A549 (cell line): ENCODE data around the gene PLAC8. TPM values are rescaled to one million over a fixed set of nuclear protein-coding genes. Genes with fewer than 3 reads are reported as not detected.

Experiments
- ATAC-seq, 2 experiments: fragments of 200-7000 bp in 1 of 2; fragments of >200 bp in 1 of 2; cut with Nextera tagmentation in 1 of 2; cut with Tn5 transposase in 1 of 2; 3 replicates each; pipeline versions ENCODE4 v1.8.0 to v1.9.1; 2018 to 2020; ENCODE audit warnings: mild to moderate bottlenecking in 1 of 2, moderate library complexity in 1 of 2
- CTCF ChIA-PET: fragments of 300-600 bp; sonication (Branson Sonifier 250); formaldehyde crosslinking; extraction: SDS; loops from one replicate; lab custom pipeline; 2021; ENCODE audit warnings: antibody characterized with exemption, inconsistent platforms; lab: Yijun Ruan, JAX
- POLR2A ChIA-PET: fragments of 350-600 bp; formaldehyde crosslinking; extraction: SDS; loops from one replicate; lab custom pipeline; 2021; ENCODE audit warnings: antibody characterized with exemption, inconsistent platforms; lab: Yijun Ruan, JAX
- DNase-seq, 2 experiments: peaks; one replicate each; pipeline versions ENCODE4 v3.0.0 to v3.0.0-alpha.2; 2011 to 2016; ENCODE audit warnings: low read depth in 1 of 2, low spot score in 1 of 2
- FAIRE-seq: peaks from 2 replicates; lab custom pipeline; 2011; peaks lifted over from hg19 to GRCh38; lab: Jason Lieb, UNC
- H3K27ac ChIP-seq, 2 experiments: fragments of >200 bp; sonication (Bioruptor Twin); formaldehyde crosslinking; 3 replicates each; pipeline ENCODE4 v1.5.1; 2016 to 2017
- H3K4me1 ChIP-seq: fragments of >200 bp; sonication (Bioruptor Twin); formaldehyde crosslinking; 3 replicates; pipeline ENCODE4 v1.6.1; 2016
- H3K4me2 ChIP-seq: fragments of >200 bp; sonication (Bioruptor Twin); formaldehyde crosslinking; 3 replicates; pipeline ENCODE4 v1.6.1; 2016
- H3K4me3 ChIP-seq: fragments of >200 bp; sonication (Bioruptor Twin); formaldehyde crosslinking; 3 replicates; pipeline ENCODE4 v1.5.1; 2016
- H3K9me3 ChIP-seq: fragments of >200 bp; sonication (Bioruptor Twin); formaldehyde crosslinking; 3 replicates; pipeline ENCODE4 v1.6.1; 2016
- BHLHE40 ChIP-seq: IDR thresholded peaks from 2 replicates; pipeline ENCODE4 v1.6.1; 2012; ENCODE audit warnings: low read depth, low read length, inconsistent platforms
- CBX2 ChIP-seq: fragments of 200-600 bp; sonication (generic); IDR thresholded peaks from 2 replicates; pipeline ENCODE4 v1.6.1; 2016; ENCODE audit warnings: low read depth, mild to moderate bottlenecking, borderline replicate concordance
- CEBPB ChIP-seq, 2 experiments: fragments of >200 bp in 1 of 2; sonication (Bioruptor Twin) in 1 of 2; formaldehyde crosslinking in 1 of 2; IDR thresholded peaks; 2 replicates each; pipeline ENCODE4 v1.6.1; 2012 to 2016
- CHD2 ChIP-seq: fragments of 150-350 bp; IDR thresholded peaks from 2 replicates; pipeline ENCODE4 v1.6.1; 2014; ENCODE audit warnings: low read length; ENCODE audit not compliant: partially characterized antibody
- CHD4 ChIP-seq: fragments of 200-600 bp; sonication (generic); IDR thresholded peaks from 2 replicates; pipeline ENCODE4 v1.6.1; 2016; ENCODE audit warnings: antibody characterized with exemption, mild to moderate bottlenecking, borderline replicate concordance
- EP300 ChIP-seq, 2 experiments: fragments of >200 bp; sonication (Bioruptor Twin); formaldehyde crosslinking; IDR thresholded peaks; 2 replicates in 1 of 2; 3 replicates in 1 of 2; pipeline ENCODE4 v1.6.1; 2016 to 2017
- FOXS1 ChIP-seq: fragments of 250-450 bp; sonication (Bioruptor Pico); IDR thresholded peaks from 2 replicates; pipeline ENCODE4 v1.5.0; 2020; ENCODE audit warnings: mild to moderate bottlenecking, moderate library complexity
- GATA3 ChIP-seq: IDR thresholded peaks from 2 replicates; pipeline ENCODE4 v1.6.1; 2012; ENCODE audit warnings: borderline replicate concordance
- HDAC2 ChIP-seq: fragments of 200-600 bp; sonication (generic); IDR thresholded peaks from 2 replicates; pipeline ENCODE4 v1.6.1; 2016
- HEYL ChIP-seq: fragments of 250-450 bp; sonication (Bioruptor Pico); IDR thresholded peaks from 2 replicates; pipeline ENCODE4 v1.8.0; 2021; ENCODE audit warnings: mild to moderate bottlenecking, moderate library complexity
- HOXA7 ChIP-seq: fragments of 250-450 bp; sonication (Bioruptor Pico); IDR thresholded peaks from 2 replicates; pipeline ENCODE4 v1.5.0; 2020; ENCODE audit warnings: mild to moderate bottlenecking, moderate library complexity
- HOXB13 ChIP-seq: fragments of 250-450 bp; sonication (Bioruptor Pico); IDR thresholded peaks from 2 replicates; pipeline ENCODE4 v1.5.0; 2020; ENCODE audit warnings: low read depth, mild to moderate bottlenecking, moderate library complexity
- JUN ChIP-seq, 2 experiments: fragments of >200 bp; sonication (Bioruptor Twin); formaldehyde crosslinking; IDR thresholded peaks; 2 replicates in 1 of 2; 3 replicates in 1 of 2; pipeline ENCODE4 v1.6.1; 2016 to 2017
- KDM1A ChIP-seq: fragments of 200-600 bp; sonication (generic); IDR thresholded peaks from 2 replicates; pipeline ENCODE4 v1.6.1; 2016; ENCODE audit warnings: low read depth, mild to moderate bottlenecking
- NPAS2 ChIP-seq: fragments of 250-450 bp; sonication (Bioruptor Pico); IDR thresholded peaks from 2 replicates; pipeline ENCODE4 v1.8.0; 2022; ENCODE audit warnings: mild to moderate bottlenecking, moderate library complexity, borderline replicate concordance
- REST ChIP-seq: fragments of 200-600 bp; sonication (generic); IDR thresholded peaks from 2 replicates; pipeline ENCODE4 v1.6.1; 2016; ENCODE audit warnings: antibody characterized with exemption, mild to moderate bottlenecking, moderate library complexity
- RFX5 ChIP-seq: fragments of 450-650 bp; IDR thresholded peaks from 2 replicates; pipeline ENCODE4 v1.7.1; 2014; ENCODE audit warnings: antibody characterized with exemption, mild to moderate bottlenecking, moderate library complexity
- SMC3 ChIP-seq: fragments of >200 bp; sonication (Bioruptor Twin); formaldehyde crosslinking; IDR thresholded peaks from 3 replicates; pipeline ENCODE4 v1.6.1; 2018; ENCODE audit warnings: inconsistent platforms
- ZNF302 ChIP-seq: fragments of 250-450 bp; sonication (Bioruptor Pico); IDR thresholded peaks from 2 replicates; pipeline ENCODE4 v1.9.0; 2021; ENCODE audit warnings: inconsistent platforms, mild to moderate bottlenecking, moderate library complexity
- ZSCAN20 ChIP-seq: fragments of 250-450 bp; sonication (Bioruptor Pico); IDR thresholded peaks from 2 replicates; pipeline ENCODE4 v1.8.0; 2022; ENCODE audit warnings: mild to moderate bottlenecking, moderate library complexity
- WGBS: methylation state at CpG from one replicate; pipeline ENCODE4 v1.1.6; 2017; ENCODE audit errors: missing lambda C conversion rate; 5-methylcytosine and 5-hydroxymethylcytosine counted together
- polyA plus RNA-seq, 4 experiments: library from polyadenylated mRNA; depleted of rRNA in 3 of 4; stranded (reverse); fragments of >200 nt; fragmentation: RNase III in 1 of 4; extraction: RNeasy Plus Mini Kit Qiagen cat#74134 plus additional on column Dnase treatment in 1 of 4; gene quantifications; 2 replicates in 3 of 4; 3 replicates in 1 of 4; pipeline ENCODE4 v1.2.3, GENCODE V29; 2011 to 2017
- TF ChIP-seq, protein P1 (sequence below): fragments of 250-450 bp; sonication (Bioruptor Pico); IDR thresholded peaks from 2 replicates; pipeline ENCODE4 v1.5.0; 2021; ENCODE audit warnings: mild to moderate bottlenecking, moderate library complexity, borderline replicate concordance
- TF ChIP-seq, protein P2 (sequence below): fragments of >200 bp; sonication (Bioruptor Twin); formaldehyde crosslinking; IDR thresholded peaks from 3 replicates; pipeline ENCODE4 v1.5.1; 2016

Gene PLAC8
- polyA plus RNA-seq, 2 of the 4 experiments (the other 2 are of a cell fraction), result 1.6 to 8.0 TPM

GRCh38 chr4:83152746-83153145, 38.2 kb upstream of the PLAC8 start:
- CTCF ChIA-PET, result interaction anchor here (1.0 kb wide), 1 partner anchor 101 kb away, joined by 3 read pairs; no protein-coding TSS in a partner anchor
- Histone ChIP-seq H3K9me3 (no peaks in the 10 kb centered on the region), H3K4me3 (no peak overlapping the region), H3K4me2 (no peak overlapping the region)
- no peak for TF ChIP-seq HEYL (CRISPR knock-in tag)
- TF ChIP-seq CEBPB (IDR thresholded peaks at IDR 0.05), result no peak
- no peak for TF ChIP-seq REST
- TF ChIP-seq ZNF302 (CRISPR knock-in tag), result no peak
- no peak for TF ChIP-seq CHD2
- no peak for TF ChIP-seq NPAS2 (CRISPR knock-in tag)
- TF ChIP-seq HDAC2, result no peak
- TF ChIP-seq, protein P1, sequence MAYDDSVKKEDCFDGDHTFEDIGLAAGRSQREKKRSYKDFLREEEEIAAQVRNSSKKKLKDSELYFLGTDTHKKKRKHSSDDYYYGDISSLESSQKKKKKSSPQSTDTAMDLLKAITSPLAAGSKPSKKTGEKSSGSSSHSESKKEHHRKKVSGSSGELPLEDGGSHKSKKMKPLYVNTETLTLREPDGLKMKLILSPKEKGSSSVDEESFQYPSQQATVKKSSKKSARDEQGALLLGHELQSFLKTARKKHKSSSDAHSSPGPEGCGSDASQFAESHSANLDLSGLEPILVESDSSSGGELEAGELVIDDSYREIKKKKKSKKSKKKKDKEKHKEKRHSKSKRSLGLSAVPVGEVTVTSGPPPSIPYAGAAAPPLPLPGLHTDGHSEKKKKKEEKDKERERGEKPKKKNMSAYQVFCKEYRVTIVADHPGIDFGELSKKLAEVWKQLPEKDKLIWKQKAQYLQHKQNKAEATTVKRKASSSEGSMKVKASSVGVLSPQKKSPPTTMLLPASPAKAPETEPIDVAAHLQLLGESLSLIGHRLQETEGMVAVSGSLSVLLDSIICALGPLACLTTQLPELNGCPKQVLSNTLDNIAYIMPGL (CRISPR knock-in tag), result no peak
- TF ChIP-seq GATA3, result no peak
- TF ChIP-seq EP300 (IDR thresholded peaks at IDR 0.05), result no peak
- TF ChIP-seq JUN (IDR thresholded peaks at IDR 0.05), result no peak
- TF ChIP-seq FOXS1 (CRISPR knock-in tag), result no peak
- no peak for TF ChIP-seq ZSCAN20 (CRISPR knock-in tag)
- TF ChIP-seq BHLHE40, result no peak
- TF ChIP-seq, all 56 proteins: peak for 0
- Histone ChIP-seq H3K4me1 (no peaks in the 10 kb centered on the region), H3K27ac (no peak overlapping the region)
- no peak for DNase-seq
- ATAC-seq, result no peak
- FAIRE-seq, result no peak
- 91% methylated on average over 6 of the region's 6 CpGs for WGBS
- POLR2A ChIA-PET, result no interaction called here

DNA sequence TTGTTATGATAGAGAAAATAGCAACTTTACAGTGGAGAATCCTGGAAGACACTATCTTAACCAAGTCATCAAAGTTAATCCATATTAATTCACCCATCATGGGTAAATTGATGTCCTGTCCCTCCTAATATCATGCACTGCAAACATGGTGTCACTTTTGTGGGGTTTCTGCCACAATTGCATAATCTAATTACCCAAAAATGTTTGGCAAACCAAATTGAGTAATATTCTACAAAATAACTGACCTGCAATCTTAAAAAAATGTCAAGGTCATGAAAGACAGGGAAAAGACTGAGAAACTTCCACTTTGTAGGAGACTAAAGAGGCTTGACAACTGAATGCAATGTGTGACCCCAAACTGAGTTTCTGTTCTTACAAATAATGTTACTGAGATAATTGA, 37.1 kb upstream of the PLAC8 start:
- POLR2A ChIA-PET, result no interaction called here

More for the DNA sequence above, 37.1 kb upstream of the PLAC8 start:
- H3K27ac ChIP-seq, result no peak overlapping the region
- H3K9me3 ChIP-seq, result no peaks in the 10 kb centered on the region
- ATAC-seq, result no peak
- DNase-seq, result no peak
- H3K4me2 ChIP-seq, result no peak overlapping the region
- no peak overlapping the region for H3K4me3 ChIP-seq
- CTCF ChIA-PET, result interaction anchor here (0.6 kb wide), 1 partner anchor 47 kb away, joined by 5 read pairs; no protein-coding TSS in a partner anchor
- no peak for TF ChIP-seq RFX5
- TF ChIP-seq NPAS2 (CRISPR knock-in tag), result no peak
- no peak for TF ChIP-seq ZSCAN20 (CRISPR knock-in tag)
- TF ChIP-seq EP300 (IDR thresholded peaks at IDR 0.05), result no peak
- no peak for TF ChIP-seq HOXB13 (CRISPR knock-in tag)
- TF ChIP-seq JUN (IDR thresholded peaks at IDR 0.05), result no peak
- no peak for TF ChIP-seq CHD4
- TF ChIP-seq HOXA7, result no peak
- TF ChIP-seq, protein P2, sequence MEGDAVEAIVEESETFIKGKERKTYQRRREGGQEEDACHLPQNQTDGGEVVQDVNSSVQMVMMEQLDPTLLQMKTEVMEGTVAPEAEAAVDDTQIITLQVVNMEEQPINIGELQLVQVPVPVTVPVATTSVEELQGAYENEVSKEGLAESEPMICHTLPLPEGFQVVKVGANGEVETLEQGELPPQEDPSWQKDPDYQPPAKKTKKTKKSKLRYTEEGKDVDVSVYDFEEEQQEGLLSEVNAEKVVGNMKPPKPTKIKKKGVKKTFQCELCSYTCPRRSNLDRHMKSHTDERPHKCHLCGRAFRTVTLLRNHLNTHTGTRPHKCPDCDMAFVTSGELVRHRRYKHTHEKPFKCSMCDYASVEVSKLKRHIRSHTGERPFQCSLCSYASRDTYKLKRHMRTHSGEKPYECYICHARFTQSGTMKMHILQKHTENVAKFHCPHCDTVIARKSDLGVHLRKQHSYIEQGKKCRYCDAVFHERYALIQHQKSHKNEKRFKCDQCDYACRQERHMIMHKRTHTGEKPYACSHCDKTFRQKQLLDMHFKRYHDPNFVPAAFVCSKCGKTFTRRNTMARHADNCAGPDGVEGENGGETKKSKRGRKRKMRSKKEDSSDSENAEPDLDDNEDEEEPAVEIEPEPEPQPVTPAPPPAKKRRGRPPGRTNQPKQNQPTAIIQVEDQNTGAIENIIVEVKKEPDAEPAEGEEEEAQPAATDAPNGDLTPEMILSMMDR, result no peak
- TF ChIP-seq CBX2, result no peak
- TF ChIP-seq HDAC2, result no peak
- TF ChIP-seq SMC3, result no peak
- no peak for TF ChIP-seq KDM1A
- FAIRE-seq, result no peak
- H3K4me1 ChIP-seq, result no peaks in the 10 kb centered on the region
